HepG2 (cell line): ENCODE data around the gene DLG2. TPM values are rescaled to one million over a fixed set of nuclear protein-coding genes. Genes with fewer than 3 reads are reported as not detected.

Source experiments
- ATAC-seq: fragments of 200-7000 bp; cut with Tn5 transposase; 3 replicates; pipeline ENCODE4 v1.9.1; 2020; ENCODE audit warnings: mild to moderate bottlenecking, moderate library complexity
- BruUV-seq: library from RNA; stranded (reverse); fragments of 400-500 nt; replicated peaks from 2 replicates; lab custom pipeline; 2021; lab: Mats Ljungman, UMichigan
- CTCF ChIA-PET: fragments of 300-600 bp; formaldehyde crosslinking; extraction: SDS; loops from one replicate; lab custom pipeline; 2021; ENCODE audit warnings: low total read pairs, inconsistent platforms, low intra/inter-chr PET ratio; lab: Yijun Ruan, JAX
- POLR2A ChIA-PET: fragments of 350-600 bp; sonication (Branson Sonifier 250); formaldehyde crosslinking; loops from one replicate; lab custom pipeline; 2020; ENCODE audit warnings: antibody characterized with exemption, inconsistent platforms; lab: Yijun Ruan, JAX
- DNase-seq: peaks from one replicate; pipeline ENCODE4 v3.0.0-alpha.2; 2015; ENCODE audit warnings: low spot score
- FAIRE-seq: peaks from 3 replicates; lab custom pipeline; 2011; peaks lifted over from hg19 to GRCh38; lab: Jason Lieb, UNC
- H2AFZ ChIP-seq: one replicate; pipeline ENCODE4 v1.6.1; 2011; ENCODE audit warnings: low read length, inconsistent platforms
- H3K27ac ChIP-seq: fragments of 300-600 bp; 3 replicates; pipeline ENCODE4 v1.8.0; 2011; ENCODE audit warnings: mixed run types, mild to moderate bottlenecking, mixed read lengths, low read length, inconsistent platforms; ENCODE audit not compliant: insufficient read depth; ENCODE audit errors: extremely low read length
- H3K27me3 ChIP-seq, 2 experiments: fragments of 200-600 bp in 1 of 2; 2 replicates in 1 of 2; 3 replicates in 1 of 2; pipeline versions ENCODE4 v1.6.0 to v1.8.0; 2011; ENCODE audit warnings: low read length in 2 of 2, mild to moderate bottlenecking in 2 of 2, moderate library complexity in 2 of 2, inconsistent platforms in 1 of 2; ENCODE audit not compliant: insufficient read depth in 2 of 2, control insufficient read depth in 1 of 2
- H3K36me3 ChIP-seq, 2 experiments: fragments of 200-600 bp in 1 of 2; replicated peaks in 1 of 2; 2 replicates in 1 of 2; 3 replicates in 1 of 2; pipeline versions ENCODE4 v1.5.1 to v1.8.0; 2011; ENCODE audit warnings: low read length in 2 of 2, inconsistent platforms in 1 of 2; ENCODE audit not compliant: insufficient read depth in 2 of 2, control insufficient read depth in 1 of 2
- H3K4me1 ChIP-seq: 2 replicates; pipeline ENCODE4 v1.5.1; 2012; ENCODE audit warnings: low read length, inconsistent platforms; ENCODE audit not compliant: insufficient read depth
- H3K4me2 ChIP-seq: 2 replicates; pipeline ENCODE4 v1.6.0; 2011; ENCODE audit warnings: low read depth, low read length, inconsistent platforms
- H3K4me3 ChIP-seq, 3 experiments: fragments of 200-600 bp in 1 of 3; sonication (generic), shearing (Covaris generic) in 1 of 3; replicated peaks in 1 of 3; 2 replicates each; pipeline ENCODE4 v1.5.1; 2011 to 2016; ENCODE audit warnings: low read length in 3 of 3, inconsistent platforms in 2 of 3, low read depth in 2 of 3, mild to moderate bottlenecking in 2 of 3, control low read depth in 1 of 3, mixed read lengths in 1 of 3; ENCODE audit not compliant: insufficient read depth in 1 of 3
- H3K79me2 ChIP-seq: one replicate; pipeline ENCODE4 v1.6.1; 2011; ENCODE audit warnings: low read length, inconsistent platforms; ENCODE audit not compliant: insufficient read depth
- H3K9ac ChIP-seq: 2 replicates; pipeline ENCODE4 v1.6.0; 2011; ENCODE audit warnings: mild to moderate bottlenecking, low read depth, low read length, inconsistent platforms; ENCODE audit not compliant: insufficient read depth
- H3K9me3 ChIP-seq: 2 replicates; pipeline ENCODE4 v1.5.1; 2012; ENCODE audit warnings: mild to moderate bottlenecking, low read length
- H4K20me1 ChIP-seq: 2 replicates; pipeline ENCODE4 v1.6.0; 2011; ENCODE audit warnings: inconsistent platforms, mild to moderate bottlenecking, low read length, moderate library complexity; ENCODE audit not compliant: insufficient read depth
- CC2D1A ChIP-seq: sonication (generic); formaldehyde crosslinking; IDR thresholded peaks from 2 replicates; pipeline ENCODE4 v1.8.1; 2023; ENCODE audit warnings: mild to moderate bottlenecking, missing genetic modification reagents
- HNRNPH1 ChIP-seq: fragments of 200-400 bp; formaldehyde crosslinking; optimal IDR thresholded peaks from 2 replicates; pipeline ENCODE3; 2017; ENCODE audit warnings: mild to moderate bottlenecking, low read depth, low read length
- HOXA3 ChIP-seq: sonication (generic); formaldehyde crosslinking; IDR thresholded peaks from 2 replicates; pipeline ENCODE4 v1.5.0; 2020; ENCODE audit warnings: missing genetic modification reagents
- MBNL3 ChIP-seq: fragments of 250-450 bp; sonication (Bioruptor Pico); conservative IDR thresholded peaks from 2 replicates; pipeline ENCODE4 v1.8.0; 2022; ENCODE audit warnings: mild to moderate bottlenecking, inconsistent platforms
- MED8 ChIP-seq: sonication (generic); formaldehyde crosslinking; IDR thresholded peaks from 2 replicates; pipeline ENCODE4 v1.8.1; 2023; ENCODE audit warnings: mild to moderate bottlenecking, missing genetic modification reagents; ENCODE audit not compliant: insufficient replicate concordance
- NR2F2 ChIP-seq: IDR thresholded peaks from 2 replicates; pipeline ENCODE4 v1.6.1; 2012; ENCODE audit warnings: low read depth, inconsistent platforms, borderline replicate concordance
- PAWR ChIP-seq: sonication (generic); formaldehyde crosslinking; IDR thresholded peaks from 2 replicates; pipeline ENCODE4 v1.4.0; 2020; ENCODE audit warnings: missing genetic modification reagents, mild to moderate bottlenecking, borderline replicate concordance
- RBM22 ChIP-seq: fragments of 200-400 bp; formaldehyde crosslinking; optimal IDR thresholded peaks from 2 replicates; pipeline ENCODE3; 2017; ENCODE audit warnings: mild to moderate bottlenecking, low read length, moderate library complexity
- REPIN1 ChIP-seq: sonication (generic); formaldehyde crosslinking; IDR thresholded peaks from 2 replicates; pipeline ENCODE4 v1.8.0; 2022; ENCODE audit warnings: missing genetic modification reagents, low read depth, mild to moderate bottlenecking, borderline replicate concordance
- ZNF121 ChIP-seq: sonication (generic); formaldehyde crosslinking; IDR thresholded peaks from 2 replicates; pipeline ENCODE4 v1.5.0; 2020; ENCODE audit warnings: mild to moderate bottlenecking, missing genetic modification reagents
- ZNF18 ChIP-seq: sonication (generic); formaldehyde crosslinking; IDR thresholded peaks from 2 replicates; pipeline ENCODE4 v1.8.0; 2022; ENCODE audit warnings: mild to moderate bottlenecking, missing genetic modification reagents; ENCODE audit not compliant: insufficient replicate concordance
- ZNF282 ChIP-seq: fragments of 450-650 bp; IDR thresholded peaks from 2 replicates; pipeline ENCODE4 v1.6.1; 2018; ENCODE audit not compliant: partially characterized antibody
- ZNF441 ChIP-seq: sonication (generic); formaldehyde crosslinking; IDR thresholded peaks from 2 replicates; pipeline ENCODE4 v1.7.0; 2021; ENCODE audit warnings: missing genetic modification reagents, borderline replicate concordance
- ZNF816 ChIP-seq: sonication (generic); formaldehyde crosslinking; IDR thresholded peaks from 2 replicates; pipeline ENCODE4 v1.8.0; 2022; ENCODE audit warnings: missing genetic modification reagents, mild to moderate bottlenecking, borderline replicate concordance
- WGBS: methylation state at CpG from one replicate; pipeline ENCODE4 v1.1.6; 2017; ENCODE audit warnings: low lambda C conversion rate; 5-methylcytosine and 5-hydroxymethylcytosine counted together
- in situ Hi-C: cut with HindIII; loops from 2 replicates; pipeline ENCODE4 v1.10.0; 2017; ENCODE audit warnings: low pct_unique_long_range_greater_than_20kb; ENCODE audit not compliant: extremely low pct_ligation_motif_present
- intact Hi-C: fragments of 100-400 bp; cut with micrococcal nuclease; formaldehyde crosslinking; loops from one replicate; pipeline ENCODE4 v1.10.0; 2022; ENCODE audit not compliant: unreplicated experiment
- polyA plus RNA-seq, 8 experiments: library from polyadenylated mRNA; depleted of rRNA in 3 of 8; stranded (reverse) in 7 of 8; unstranded in 1 of 8; fragments of >200 nt; fragmentation: Illumina TruSeq in 4 of 8; extraction: Trizol in 4 of 8; gene quantifications; 2 replicates each; pipeline versions ENCODE4 v1.2.1 to v1.2.3, GENCODE V29; 2011 to 2016; ENCODE audit warnings: low read depth in 4 of 8, missing spikeins in 1 of 8, mixed read lengths in 1 of 8; ENCODE audit not compliant: insufficient read depth in 1 of 8
- total RNA-seq, 5 experiments: library from RNA; depleted of rRNA; stranded (reverse); fragments of >200 nt; fragmentation: Illumina TruSeq; extraction: Trizol; gene quantifications; 2 replicates each; pipeline ENCODE4 v1.2.3, GENCODE V29; 2016; ENCODE audit warnings: low read depth in 1 of 5
- TF ChIP-seq, protein P1 (sequence below): sonication (generic); formaldehyde crosslinking; IDR thresholded peaks from 2 replicates; pipeline ENCODE4 v1.4.0; 2020; ENCODE audit warnings: missing genetic modification reagents, borderline replicate concordance

DLG2 gene
- total and polyA plus RNA-seq, 2 of the 13 experiments (the other 11 are each of a cell fraction or from before 2014, with no cell fraction given): 0.46 to 1.0 TPM

- TF ChIP-seq NR2F2 (no peak), PAWR (CRISPR knock-in tag) (no peak)
Measured at GRCh38 chr11:85133636-85134035, 493.5 kb downstream of the DLG2 start (continued).

- Histone ChIP-seq H3K36me3 (no peaks in the 10 kb centered on the region), H4K20me1 (no peaks in the 10 kb centered on the region), H3K9me3 (no peaks in the 10 kb centered on the region), H3K27ac (no peak overlapping the region), H3K4me2 (no peak overlapping the region), H2AFZ (no peak overlapping the region), H3K27me3 (no peaks in the 10 kb centered on the region), H3K9ac (no peak overlapping the region), H3K79me2 (no peaks in the 10 kb centered on the region), H3K4me3 (no peak overlapping the region), H3K4me1 (no peaks in the 10 kb centered on the region)
- intact Hi-C loops: no loop called here
- no TSS peak for BruUV-seq
- FAIRE-seq (no peak), DNase-seq (no peak), ATAC-seq (no peak)
- in situ Hi-C loops: no loop called here
- 30% methylated on average over 15 of the region's 15 CpGs for WGBS
- CTCF ChIA-PET: no interaction called here
- TF ChIP-seq ZNF282 (no peak), REPIN1 (CRISPR knock-in tag) (no peak), ZNF441 (no peak), MBNL3 (no peak), ZNF121 (CRISPR knock-in tag) (no peak), MED8 (no peak), ZNF816 (CRISPR knock-in tag) (no peak), CC2D1A (CRISPR knock-in tag) (no peak), RBM22 (no peak), HOXA3 (CRISPR knock-in tag) (no peak), ZNF18 (CRISPR knock-in tag) (no peak), HNRNPH1 (no peak)
- TF ChIP-seq, protein P1, sequence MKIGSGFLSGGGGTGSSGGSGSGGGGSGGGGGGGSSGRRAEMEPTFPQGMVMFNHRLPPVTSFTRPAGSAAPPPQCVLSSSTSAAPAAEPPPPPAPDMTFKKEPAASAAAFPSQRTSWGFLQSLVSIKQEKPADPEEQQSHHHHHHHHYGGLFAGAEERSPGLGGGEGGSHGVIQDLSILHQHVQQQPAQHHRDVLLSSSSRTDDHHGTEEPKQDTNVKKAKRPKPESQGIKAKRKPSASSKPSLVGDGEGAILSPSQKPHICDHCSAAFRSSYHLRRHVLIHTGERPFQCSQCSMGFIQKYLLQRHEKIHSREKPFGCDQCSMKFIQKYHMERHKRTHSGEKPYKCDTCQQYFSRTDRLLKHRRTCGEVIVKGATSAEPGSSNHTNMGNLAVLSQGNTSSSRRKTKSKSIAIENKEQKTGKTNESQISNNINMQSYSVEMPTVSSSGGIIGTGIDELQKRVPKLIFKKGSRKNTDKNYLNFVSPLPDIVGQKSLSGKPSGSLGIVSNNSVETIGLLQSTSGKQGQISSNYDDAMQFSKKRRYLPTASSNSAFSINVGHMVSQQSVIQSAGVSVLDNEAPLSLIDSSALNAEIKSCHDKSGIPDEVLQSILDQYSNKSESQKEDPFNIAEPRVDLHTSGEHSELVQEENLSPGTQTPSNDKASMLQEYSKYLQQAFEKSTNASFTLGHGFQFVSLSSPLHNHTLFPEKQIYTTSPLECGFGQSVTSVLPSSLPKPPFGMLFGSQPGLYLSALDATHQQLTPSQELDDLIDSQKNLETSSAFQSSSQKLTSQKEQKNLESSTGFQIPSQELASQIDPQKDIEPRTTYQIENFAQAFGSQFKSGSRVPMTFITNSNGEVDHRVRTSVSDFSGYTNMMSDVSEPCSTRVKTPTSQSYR (CRISPR knock-in tag): no peak
- POLR2A ChIA-PET: no interaction called here
Measured at GRCh38 chr11:85132851-85133585, 494.1 kb downstream of the DLG2 start.
